ENCODE results near the gene MT3. TPM values are rescaled to one million over a fixed set of nuclear protein-coding genes. Genes with fewer than 3 reads are reported as not detected.

Gene MT3
- polyA plus RNA-seq (ENCODE audit: insufficient read depth in 1 of 5, insufficient read length in 5 of 5, low replicate concordance in 1 of 5): under 1 TPM in 1 of 5 donors, not detected in 4; 0.51 TPM
- long read RNA-seq, donor 1: 0 reads
- long read RNA-seq, donor 2: 0 reads
- long read RNA-seq, donor 3, partial matches to known transcripts: 0 of 1 reads
- long read RNA-seq, donor 3, other reads (novel, unspliced or antisense): 0 of 1 reads
- long read RNA-seq, donor 4: 0 reads
- long read RNA-seq, donor 5: 0 reads
- long read RNA-seq, donor 6, partial matches to known transcripts: 0 of 1 reads
- long read RNA-seq, donor 6, other reads (novel, unspliced or antisense): 0 of 1 reads
- long read RNA-seq, donor 7: 0 reads
- long read RNA-seq, donor 8: 0 reads

- no peak for DNase-seq
Measured at GRCh38 chr16:56589141-56590039, at the start of gene MT3. Gene MT3, plus strand, starts transcription at chr16:56589528. Its CDS starts 63 bp downstream, at chr16:56589591.

DNA sequence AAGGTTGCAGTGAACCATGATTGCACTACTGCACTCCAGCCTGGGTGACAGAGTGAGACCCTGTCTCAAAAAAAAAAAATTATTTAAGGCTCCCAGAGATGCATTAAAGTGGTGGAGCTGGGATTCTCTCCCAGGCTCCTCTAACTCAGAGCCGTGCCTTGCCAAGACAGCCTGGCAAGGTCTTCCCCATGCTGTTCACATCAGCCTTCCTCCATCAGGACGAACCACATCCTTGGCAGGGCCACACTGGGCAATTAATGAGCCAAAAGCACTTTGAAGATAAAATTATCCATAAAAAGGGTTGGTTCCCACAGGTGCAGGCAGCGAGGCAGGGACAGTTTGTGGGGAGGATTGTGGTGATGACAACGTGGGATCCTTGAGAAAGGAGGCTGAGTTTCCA, 49.7 kb upstream of the MT3 start:
- DNase-seq: no peak

DNA sequence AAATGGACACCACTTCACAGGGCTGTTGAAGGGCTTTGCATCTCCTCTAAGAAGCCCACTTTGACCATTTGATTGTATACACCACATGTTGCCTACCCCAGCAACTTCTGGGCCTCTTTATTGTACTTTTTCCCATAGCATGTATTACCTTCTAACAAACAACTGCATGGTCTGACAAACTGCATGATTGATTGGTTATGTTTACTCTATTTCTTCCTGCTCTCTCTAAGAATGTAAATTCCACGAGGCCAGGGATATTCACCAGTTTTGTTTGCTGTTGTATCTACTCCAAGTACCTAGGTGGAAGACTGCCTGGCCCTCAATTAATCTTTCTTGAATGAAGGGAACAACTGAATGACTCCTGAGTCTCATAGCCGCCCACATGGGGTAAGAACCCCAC, 47.3 kb upstream of the MT3 start:
- DNase-seq: no peak

DNA sequence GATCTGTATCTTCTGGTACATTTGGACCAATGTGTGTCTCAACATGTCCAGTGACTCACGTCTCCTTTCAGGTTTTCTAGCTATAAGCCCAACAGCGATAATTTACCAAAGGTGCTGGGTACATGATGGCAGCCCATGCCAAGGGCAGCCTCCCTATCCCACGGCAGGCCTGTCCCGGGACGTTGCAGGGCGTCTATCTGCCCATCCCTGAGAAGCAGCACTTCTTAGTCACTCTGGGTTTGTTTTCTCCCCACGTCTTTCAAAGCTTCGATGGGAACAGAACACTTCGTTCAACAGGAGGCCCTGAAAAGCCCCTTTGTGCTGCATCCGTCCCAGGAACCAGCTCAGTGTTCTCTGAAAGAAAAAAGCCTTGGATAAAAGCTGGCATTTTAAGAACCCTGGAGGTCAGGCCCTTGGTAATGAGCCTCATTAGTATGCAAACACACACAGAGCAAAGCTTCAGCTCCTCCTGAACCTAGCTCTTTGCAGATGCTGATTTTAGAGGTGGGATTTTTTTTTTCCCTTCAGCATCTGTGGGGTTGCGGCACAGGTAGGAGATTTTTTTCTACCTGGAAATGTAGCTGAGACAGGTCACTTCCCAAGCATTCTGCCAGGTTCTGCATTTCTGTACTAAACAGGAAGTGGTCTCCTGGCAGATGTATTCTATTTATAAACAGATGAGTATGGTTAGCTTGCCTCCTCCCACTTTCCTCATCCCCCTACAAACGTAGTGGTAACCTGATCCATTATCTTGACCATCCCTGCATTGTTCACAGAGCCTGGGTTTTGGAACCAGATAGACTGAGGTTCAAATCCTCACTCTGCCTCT, 42.0 kb upstream of the MT3 start:
- no peak for DNase-seq

DNA sequence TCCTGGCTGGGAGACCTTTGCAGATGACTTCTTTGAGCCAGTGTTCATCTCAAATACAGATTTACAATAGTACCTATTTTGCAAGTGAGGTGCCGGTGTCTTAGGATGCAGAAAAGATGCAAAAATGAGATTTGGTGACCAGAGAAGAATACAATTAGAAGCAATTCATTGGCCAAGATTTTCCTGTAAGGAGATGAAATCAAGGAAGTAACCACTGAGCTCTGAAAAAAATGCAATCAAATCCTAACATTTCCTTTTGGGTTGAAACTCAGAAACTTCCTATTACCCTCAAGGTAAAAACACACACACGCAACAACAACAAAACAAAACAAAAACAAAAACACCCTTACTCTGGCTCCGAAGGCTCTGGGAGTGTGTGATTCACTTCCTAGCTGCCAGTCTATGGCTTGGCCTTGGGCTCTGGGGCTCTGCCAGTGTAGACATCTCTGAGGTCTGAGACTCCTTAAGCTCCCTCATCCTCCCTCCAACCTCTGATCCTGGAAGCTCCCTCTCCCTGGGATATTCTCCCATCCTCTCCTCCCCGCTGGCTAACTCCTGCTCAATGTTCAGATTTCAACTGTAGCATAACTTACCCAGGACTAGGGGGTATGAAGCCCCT, 41.3 kb upstream of the MT3 start:
- DNase-seq: no peak

GRCh38 chr16:56549161-56549560, 40.2 kb upstream of the MT3 start:
- no peak for DNase-seq

DNA sequence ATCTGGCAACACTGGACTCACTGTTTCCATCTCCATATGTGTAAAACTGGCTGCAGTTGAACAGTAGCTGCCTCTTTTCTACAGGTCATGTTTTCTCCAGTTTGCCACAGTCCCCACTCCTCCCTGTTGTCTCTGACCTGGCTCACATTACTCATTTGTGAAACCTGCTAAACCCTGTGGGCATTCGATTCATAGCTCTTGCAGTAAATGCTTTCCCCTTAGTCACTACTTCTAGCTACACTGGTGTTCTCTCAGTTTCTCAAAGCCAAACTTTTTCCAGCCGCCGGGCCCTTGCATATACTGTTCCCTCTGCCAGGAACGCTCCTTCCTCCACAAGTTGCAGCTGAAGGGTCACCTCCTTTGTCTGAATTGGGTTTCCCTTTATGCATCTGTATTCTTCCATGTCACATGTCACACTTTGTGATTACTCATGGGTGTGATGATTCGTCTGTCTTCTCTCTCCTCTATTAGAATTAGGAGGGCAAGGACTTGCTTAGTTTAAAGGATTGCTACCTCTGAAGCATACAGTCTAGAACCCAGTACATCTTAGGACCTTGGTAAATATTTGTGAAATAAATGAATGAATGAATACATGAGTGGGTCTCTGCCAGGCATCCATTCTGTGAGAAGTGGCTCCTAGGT, 39.5 kb upstream of the MT3 start:
- no peak for DNase-seq

DNA sequence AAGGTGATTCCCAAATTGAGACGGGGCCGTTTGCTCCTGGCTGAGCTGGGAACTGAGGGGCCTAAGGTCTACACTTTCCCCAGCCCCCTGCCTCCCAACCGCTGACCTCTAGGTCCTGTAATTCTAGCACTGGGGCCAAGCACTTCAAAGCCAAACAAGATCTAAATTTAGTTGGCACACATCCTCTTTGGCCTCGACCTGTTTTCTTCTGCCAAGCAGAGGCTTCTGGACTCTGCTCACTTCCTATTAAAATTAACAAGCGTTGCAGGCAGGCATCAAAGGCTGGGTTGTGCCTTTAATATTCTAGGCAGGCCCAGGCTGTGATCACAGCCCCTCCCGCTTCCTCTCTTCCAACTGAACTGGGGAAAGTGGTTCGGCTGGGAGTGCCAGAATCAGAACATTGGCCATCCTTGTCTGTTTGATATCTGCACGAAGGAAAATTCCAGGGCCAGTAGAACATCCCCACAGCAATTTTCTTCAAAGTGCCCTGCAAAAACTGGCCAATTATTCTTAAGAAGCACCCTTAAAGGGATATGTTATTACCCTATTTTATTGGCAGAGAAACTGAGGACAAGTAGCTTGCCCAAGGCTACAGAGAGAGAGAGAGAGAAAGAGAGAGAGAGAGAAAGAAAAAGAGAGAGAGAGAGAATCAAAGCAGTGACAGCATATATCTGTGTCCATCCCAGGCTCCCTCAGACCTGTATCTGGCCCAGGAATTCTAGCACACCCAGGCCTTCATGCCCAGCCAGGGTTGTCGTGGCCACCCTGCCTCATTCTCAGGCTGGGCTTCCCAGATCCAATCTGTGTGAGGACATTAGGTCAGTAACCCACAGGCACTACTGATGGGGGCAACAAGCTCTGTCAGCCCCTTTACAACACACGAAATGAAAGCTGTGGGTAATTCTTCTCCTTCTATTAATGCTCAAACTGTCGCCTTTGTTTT, 37.3 kb upstream of the MT3 start:
- DNase-seq: peak in 1 of 2 donors; percentile 6

GRCh38 chr16:56554441-56554840, 34.9 kb upstream of the MT3 start:
- no peak for DNase-seq

DNA sequence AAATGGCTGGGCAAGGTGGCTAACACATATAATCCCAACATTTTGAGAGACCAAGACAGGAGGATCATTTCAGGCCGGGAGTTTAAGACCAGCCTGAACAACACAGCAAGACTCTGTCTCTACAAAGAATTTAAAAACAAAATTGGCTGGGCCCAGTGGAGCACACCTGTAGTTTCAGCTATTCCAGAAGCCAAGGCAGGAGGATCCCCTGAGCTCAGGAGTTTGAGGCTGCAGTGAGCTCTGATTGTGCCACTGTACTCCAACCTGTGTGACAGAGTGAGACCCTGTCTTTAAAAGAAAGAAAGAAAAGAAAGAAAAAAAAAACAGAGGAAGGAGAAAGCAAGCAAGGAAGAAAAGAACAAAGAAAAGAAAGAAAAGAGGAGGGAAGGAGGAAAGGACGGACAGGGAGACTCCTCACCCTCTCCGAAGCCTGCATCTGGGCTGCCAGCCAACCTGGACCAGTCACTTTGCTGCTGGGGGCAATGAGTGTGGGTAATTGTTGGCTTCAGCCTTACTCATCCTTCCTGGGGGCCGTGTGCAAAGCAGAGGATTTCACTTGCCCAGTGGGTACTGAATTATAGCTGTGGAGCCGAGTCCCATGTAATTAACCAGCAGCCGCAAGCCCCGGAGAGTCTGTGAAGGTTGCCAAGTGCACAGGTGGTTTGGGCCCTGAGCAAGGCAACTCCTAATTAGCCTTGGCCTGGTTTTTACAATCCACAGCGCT, 31.1 kb upstream of the MT3 start:
- DNase-seq: no peak

DNA sequence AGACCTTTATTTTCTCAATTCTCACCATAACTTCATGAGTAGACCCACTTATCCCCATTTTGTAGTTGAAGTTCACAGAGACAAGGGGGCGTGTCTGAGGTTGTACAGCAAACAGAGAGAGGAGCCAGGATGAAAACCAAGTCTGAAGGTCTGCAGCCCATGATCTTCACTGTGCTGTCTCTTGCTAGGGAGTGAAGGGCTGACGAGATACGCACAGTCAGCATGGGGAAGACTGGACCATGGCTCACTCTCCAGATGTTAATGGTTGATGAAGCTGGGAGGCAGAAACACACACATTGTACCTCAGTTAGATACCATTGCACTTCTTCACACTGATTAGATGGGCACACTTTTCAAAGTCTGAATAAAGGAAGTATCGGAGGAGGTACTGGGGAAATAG, 30.2 kb upstream of the MT3 start:
- no peak for DNase-seq

GRCh38 chr16:56560447-56560846, 28.9 kb upstream of the MT3 start:
- DNase-seq: no peak

GRCh38 chr16:56561126-56561525, 28.2 kb upstream of the MT3 start:
- no peak for DNase-seq

DNA sequence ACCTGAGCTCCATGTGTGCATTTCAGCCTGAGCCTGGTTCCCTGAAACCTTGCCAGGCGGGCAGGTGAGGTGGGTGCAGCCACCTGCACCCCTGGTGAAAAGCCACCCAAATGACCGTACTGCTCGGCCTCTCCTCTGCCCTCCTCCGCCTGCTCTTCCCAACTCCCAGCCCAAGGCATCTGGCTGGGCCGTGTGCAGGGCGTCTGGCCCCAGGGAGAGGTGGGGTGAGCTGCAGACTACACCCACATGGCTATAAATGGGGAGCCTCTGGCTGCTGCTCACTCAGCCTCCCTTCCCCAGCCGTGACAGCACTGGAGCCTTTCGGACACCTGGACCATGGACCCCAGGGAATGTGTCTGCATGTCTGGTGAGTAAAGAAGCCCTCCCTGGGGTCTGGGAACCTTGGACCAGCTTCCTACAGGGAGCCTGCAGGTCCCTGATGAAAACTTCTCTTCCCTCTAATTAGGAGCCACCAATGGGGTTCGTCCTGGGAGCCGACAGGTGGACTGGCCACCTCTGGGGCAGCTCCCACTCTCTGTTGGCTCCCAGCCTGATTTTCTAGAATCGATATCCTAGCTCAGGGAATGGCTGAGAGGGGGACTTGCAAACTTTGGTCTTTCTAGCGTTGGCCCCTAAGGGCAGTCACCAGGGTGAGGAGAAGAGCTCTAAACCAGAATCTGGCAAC, 24.4 kb upstream of the MT3 start, which contains the start of gene MT4:
Gene MT4 (plus strand): TSS at position 281 of the 685 bp plus-strand sequence. CDS start 56 bp downstream, at position 337.
- no peak for DNase-seq

DNA sequence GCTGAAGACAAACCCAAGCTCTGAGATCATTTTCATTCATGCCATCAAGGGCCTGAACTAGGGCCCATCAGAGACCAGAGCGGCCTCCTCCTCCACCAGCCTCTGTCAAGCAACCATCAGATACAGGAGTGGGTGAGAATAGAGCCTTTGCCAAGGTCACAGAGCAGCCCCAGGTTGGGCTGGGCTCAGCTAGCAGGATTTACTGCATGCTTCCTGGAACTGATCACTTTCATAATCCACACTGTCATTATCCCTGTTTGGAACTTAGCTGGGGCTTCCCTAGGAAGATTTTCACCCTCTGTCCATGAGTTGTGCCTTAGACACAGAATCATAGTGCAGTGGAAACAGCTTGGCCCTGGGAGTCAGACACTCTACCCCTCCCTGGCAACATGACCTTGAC, 19.4 kb upstream of the MT3 start:
- DNase-seq: no peak

DNA sequence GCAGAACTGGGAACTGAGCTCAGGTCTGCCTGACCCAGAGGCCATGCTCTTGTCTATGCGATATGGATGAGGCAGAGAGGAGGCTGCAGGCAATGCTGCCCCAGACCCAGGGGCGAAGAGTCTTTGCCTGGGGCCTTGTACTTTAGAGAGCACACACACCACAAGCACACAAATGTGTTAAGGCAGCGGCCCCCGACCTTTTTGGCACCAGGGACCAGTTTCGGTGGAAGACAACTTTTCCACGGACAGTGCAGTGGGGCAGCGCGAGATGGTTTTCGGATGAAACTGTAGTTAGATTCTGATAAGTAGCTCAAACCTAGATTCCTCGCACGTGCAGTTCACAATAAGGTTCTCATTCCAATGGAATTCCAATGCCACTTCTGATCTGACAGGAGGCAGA, 17.8 kb upstream of the MT3 start:
- DNase-seq: no peak

DNA sequence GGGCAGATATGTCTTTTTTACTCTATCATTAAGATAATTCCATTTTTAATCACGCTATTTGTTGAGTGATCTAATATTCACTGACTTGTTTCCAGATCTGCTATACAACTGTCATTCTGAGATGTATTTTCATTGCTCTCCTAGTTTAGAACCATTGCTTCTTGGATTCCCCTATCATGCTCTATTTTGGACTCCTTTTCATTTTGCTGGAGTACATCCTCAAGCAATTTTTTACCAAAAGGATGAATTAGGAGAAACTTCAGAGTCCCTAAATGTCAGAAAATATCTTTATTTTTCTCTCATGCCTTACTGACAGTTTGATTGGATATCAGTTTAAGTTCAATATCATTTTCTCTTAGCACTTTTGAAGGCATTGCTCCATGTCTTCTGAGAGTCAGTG, 14.7 kb upstream of the MT3 start:
- DNase-seq: no peak

DNA sequence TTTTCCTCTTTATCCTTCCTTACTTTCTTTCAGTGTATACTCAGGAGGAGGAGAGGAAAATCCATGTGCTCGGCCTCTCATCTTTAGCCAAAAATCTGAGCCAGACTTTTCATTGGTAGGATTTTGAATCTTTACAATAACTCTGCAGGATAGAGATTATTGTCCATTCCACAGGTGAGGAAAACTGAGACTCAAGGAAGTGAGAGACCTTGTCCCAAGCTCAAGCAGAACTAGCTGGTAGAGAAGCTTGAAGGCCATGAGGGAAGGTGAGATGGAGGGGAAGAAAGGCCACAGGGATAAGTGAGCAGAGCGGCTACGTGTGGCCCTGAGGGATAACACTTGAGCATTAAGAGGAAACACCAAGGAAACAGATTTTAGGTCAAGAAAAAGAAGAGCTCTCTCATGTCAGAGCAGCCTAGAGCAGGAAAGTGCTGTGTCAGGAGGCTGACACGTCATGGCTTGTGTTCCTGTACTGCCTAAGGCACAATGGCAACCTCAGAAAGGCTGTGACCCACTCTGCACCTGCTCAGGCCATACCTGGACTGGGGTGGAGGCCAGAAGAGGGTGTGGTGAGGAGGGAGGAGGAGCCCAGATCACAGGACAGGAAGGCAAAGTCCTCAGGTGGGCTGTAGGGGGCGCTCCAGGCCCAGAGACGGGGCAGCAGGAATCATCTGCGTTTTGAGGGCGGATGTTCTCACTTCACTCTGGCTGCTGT, 12.6 kb upstream of the MT3 start:
- DNase-seq: peak in 1 of 2 donors; percentile 30
